WTC11 (cell line): ENCODE measurements around the gene TEKTIP1.

Experiments
- ATF2 ChIP-seq: sonication (generic); formaldehyde crosslinking; IDR thresholded peaks from 2 replicates; pipeline ENCODE4 v1.8.1; 2022; ENCODE audit warnings: low read depth, missing genetic modification reagents, borderline replicate concordance
- CBFB ChIP-seq: sonication (generic); formaldehyde crosslinking; IDR thresholded peaks from 2 replicates; pipeline ENCODE4 v1.8.1; 2022; ENCODE audit warnings: mild to moderate bottlenecking, low read depth, missing genetic modification reagents
- GABPB1 ChIP-seq: sonication (generic); formaldehyde crosslinking; IDR thresholded peaks from 2 replicates; pipeline ENCODE4 v1.8.1; 2023; ENCODE audit warnings: mild to moderate bottlenecking, missing genetic modification reagents
- IRF2 ChIP-seq: sonication (generic); formaldehyde crosslinking; IDR thresholded peaks from 2 replicates; pipeline ENCODE4 v1.8.0; 2022; ENCODE audit warnings: low read depth, missing genetic modification reagents, borderline replicate concordance
- JUN ChIP-seq: sonication (generic); formaldehyde crosslinking; IDR thresholded peaks from 2 replicates; pipeline ENCODE4 v1.8.0; 2023; ENCODE audit warnings: mild to moderate bottlenecking, missing genetic modification reagents
- ZNF281 ChIP-seq: sonication (generic); formaldehyde crosslinking; IDR thresholded peaks from 2 replicates; pipeline ENCODE4 v1.8.0; 2023; ENCODE audit warnings: mild to moderate bottlenecking, missing genetic modification reagents
- TF ChIP-seq, protein P1 (sequence below): fragments of 200-600 bp; IDR thresholded peaks from 2 replicates; pipeline ENCODE4 v1.8.0; 2022; ENCODE audit warnings: antibody characterized with exemption
- TF ChIP-seq, protein P2 (sequence below): sonication (generic); formaldehyde crosslinking; conservative IDR thresholded peaks from 2 replicates; pipeline ENCODE4 v1.8.1; 2023; ENCODE audit warnings: mild to moderate bottlenecking, low read depth, missing genetic modification reagents, moderate library complexity

DNA sequence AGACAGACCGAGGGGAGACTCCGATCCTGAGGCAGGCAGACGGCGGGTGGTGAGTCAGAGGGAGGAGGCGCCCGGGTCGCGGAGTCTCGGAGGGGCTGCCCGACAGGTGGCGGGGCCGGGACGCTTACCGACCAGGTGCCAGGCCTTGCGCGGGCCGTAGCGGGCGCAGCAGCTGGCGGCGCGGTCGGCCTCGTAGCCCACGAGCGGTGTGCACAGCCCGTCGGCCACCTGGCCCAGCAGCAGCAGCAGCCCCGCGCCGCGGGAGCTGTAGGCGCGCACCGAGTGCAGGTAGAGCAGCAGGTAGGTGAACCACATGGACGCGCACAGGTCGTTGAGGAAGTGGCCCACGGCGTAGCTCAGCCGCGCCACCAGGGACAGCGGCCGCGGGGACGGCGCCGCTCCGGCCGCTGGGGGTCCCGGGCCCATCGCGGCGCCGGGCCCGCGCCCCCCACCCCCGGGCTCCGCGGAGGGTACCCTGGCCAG, 18.0 kb downstream of the TEKTIP1 start:
- TF ChIP-seq, protein P1, sequence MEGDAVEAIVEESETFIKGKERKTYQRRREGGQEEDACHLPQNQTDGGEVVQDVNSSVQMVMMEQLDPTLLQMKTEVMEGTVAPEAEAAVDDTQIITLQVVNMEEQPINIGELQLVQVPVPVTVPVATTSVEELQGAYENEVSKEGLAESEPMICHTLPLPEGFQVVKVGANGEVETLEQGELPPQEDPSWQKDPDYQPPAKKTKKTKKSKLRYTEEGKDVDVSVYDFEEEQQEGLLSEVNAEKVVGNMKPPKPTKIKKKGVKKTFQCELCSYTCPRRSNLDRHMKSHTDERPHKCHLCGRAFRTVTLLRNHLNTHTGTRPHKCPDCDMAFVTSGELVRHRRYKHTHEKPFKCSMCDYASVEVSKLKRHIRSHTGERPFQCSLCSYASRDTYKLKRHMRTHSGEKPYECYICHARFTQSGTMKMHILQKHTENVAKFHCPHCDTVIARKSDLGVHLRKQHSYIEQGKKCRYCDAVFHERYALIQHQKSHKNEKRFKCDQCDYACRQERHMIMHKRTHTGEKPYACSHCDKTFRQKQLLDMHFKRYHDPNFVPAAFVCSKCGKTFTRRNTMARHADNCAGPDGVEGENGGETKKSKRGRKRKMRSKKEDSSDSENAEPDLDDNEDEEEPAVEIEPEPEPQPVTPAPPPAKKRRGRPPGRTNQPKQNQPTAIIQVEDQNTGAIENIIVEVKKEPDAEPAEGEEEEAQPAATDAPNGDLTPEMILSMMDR = no peak
- TF ChIP-seq JUN (no peak), ZNF281 (no peak), ATF2 (CRISPR knock-in tag) (no peak), CBFB (CRISPR knock-in tag) (no peak), GABPB1 (no peak), IRF2 (CRISPR knock-in tag) (no peak)
- TF ChIP-seq, protein P2, sequence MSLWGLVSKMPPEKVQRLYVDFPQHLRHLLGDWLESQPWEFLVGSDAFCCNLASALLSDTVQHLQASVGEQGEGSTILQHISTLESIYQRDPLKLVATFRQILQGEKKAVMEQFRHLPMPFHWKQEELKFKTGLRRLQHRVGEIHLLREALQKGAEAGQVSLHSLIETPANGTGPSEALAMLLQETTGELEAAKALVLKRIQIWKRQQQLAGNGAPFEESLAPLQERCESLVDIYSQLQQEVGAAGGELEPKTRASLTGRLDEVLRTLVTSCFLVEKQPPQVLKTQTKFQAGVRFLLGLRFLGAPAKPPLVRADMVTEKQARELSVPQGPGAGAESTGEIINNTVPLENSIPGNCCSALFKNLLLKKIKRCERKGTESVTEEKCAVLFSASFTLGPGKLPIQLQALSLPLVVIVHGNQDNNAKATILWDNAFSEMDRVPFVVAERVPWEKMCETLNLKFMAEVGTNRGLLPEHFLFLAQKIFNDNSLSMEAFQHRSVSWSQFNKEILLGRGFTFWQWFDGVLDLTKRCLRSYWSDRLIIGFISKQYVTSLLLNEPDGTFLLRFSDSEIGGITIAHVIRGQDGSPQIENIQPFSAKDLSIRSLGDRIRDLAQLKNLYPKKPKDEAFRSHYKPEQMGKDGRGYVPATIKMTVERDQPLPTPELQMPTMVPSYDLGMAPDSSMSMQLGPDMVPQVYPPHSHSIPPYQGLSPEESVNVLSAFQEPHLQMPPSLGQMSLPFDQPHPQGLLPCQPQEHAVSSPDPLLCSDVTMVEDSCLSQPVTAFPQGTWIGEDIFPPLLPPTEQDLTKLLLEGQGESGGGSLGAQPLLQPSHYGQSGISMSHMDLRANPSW = no peak
